ENCODE measurements around the gene SCGB1A1.
A peak's percentile ranks its signal among the peaks of the same experiment; 100 is the strongest.
"Not testable (repeated sequence)": the region's sequence is repeated elsewhere in the genome, so short reads cannot be mapped to it uniquely, and the experiment has no call there.

SCGB1A1 gene, protein sequence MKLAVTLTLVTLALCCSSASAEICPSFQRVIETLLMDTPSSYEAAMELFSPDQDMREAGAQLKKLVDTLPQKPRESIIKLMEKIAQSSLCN

DNA sequence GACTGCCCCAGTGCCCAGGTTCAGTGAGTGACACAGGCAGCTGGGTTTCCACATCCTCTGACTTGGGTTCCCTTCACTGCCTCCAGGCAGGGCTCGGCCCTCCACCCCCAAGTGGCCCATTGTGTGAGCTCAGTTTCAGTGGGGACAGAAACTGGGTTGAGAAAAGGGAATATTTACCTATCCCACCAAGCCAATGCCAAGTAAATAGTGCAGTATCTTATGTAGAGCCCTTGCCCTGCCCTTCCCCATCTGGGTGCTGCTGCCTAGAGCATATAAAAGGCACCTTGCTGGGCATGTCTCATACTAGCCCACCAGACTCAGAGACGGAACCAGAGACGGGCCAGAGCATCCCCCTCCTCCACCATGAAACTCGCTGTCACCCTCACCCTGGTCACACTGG lies at the start of gene SCGB1A1:
Gene SCGB1A1 (plus strand): TSS at position 301 of the 400 bp plus-strand sequence. CDS start 63 bp downstream, at position 364.
- no peak for DNase-seq

DNA sequence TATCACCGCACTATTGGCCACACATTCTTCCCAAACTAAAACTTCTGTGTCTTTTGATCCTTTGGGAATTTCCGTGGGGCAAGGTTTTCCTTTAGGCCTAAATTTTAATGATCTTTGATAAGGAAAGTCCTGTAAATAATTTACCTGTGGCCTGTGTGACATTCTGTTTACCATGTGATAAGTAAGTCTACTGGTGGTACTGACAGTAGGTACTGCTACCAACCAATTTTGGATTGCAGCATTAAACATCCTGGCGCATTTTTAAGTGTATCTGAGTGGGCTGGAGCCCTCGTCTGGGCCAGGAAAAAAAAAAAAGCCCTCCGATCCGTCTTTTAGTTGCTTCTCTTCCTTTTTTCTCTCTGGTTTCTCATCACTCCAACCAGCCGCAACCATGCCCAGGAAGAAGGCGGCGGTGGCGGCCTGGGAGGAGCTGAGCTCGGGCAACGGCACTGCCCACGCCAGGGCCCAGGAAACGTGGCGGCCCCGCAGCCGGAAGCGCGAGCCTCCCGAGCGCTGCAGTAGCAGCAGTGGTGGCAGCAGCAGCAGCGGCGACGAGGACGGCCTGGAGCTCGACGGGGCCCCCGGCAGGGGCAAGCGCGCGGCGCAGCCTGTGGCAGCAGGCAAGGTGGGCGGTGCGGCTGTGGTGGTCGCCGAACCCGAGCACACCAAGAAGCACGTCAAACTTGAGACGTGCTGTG lies 47.9 kb upstream of the SCGB1A1 start:
- DNase-seq = peak; percentile 46

DNA sequence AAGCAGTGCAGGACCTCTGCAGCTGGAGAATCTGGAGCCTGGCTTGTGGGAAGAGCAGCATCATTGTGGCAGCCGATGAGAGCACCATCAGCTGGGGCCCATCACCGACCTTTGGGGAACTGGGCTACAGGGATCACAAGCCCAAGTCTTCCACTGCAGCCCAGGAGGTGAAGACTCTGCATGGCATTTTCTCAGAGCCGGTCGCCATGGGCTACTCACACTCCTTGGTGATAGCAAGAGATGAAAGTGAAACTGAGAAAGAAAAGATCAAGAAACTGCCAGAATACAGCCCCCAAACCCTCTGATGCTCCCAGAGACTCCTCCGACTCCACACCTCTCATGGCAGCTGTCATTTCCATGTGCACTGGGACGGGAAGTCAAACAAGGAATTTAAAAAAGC lies 46.0 kb upstream of the SCGB1A1 start:
- no peak for DNase-seq

DNA sequence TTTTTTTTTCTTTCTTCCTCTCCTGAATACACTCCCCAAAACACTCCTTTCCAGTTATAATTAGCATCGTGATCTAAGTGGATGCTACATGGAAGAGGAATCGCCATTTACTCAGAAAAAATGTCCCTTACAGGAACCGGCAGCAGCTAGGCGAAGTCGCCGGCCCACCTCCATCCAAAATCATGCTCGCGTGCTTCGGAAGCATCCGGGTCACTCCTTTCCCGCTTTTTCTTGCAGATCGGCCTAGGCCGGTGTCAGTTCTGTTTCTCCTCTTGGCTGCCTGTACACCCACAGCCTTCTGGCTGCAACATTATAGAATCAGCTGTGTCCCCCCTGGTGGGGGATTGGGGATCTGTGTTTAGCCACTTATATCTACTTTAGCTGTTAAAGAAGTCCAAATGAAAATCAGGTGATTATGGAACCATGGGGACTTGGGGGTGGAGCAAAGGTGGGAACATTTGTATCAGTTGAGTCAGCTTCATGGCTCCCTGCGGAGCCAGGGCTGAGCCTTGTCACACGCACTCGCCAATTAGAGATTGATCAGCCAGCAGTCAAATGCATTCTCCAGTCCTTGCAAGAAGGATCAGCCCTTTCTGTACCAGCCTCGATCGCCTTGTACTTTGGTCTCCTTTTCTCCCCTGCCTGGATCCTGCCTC lies 45.2 kb upstream of the SCGB1A1 start:
- no peak for DNase-seq

DNA sequence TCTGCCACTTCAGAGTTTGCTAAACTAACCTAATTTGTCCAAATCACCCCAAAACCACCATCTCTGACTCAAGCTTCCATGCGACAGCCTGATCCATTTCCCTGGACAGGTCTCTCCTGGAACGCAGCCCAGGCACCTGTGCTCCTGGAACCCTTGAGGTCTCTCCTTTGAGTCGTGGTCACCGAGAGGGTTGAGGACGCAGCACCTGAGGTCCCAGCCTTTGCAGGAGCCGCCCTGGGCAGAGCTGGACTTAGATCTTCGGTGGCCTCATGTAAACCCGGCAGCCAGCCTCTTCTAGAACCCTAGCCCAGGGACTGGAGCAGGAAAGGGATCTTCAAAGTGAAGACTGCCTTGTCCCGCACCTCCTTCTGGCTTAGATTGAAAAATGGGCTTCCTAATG lies 44.0 kb upstream of the SCGB1A1 start:
- DNase-seq = no peak

DNA sequence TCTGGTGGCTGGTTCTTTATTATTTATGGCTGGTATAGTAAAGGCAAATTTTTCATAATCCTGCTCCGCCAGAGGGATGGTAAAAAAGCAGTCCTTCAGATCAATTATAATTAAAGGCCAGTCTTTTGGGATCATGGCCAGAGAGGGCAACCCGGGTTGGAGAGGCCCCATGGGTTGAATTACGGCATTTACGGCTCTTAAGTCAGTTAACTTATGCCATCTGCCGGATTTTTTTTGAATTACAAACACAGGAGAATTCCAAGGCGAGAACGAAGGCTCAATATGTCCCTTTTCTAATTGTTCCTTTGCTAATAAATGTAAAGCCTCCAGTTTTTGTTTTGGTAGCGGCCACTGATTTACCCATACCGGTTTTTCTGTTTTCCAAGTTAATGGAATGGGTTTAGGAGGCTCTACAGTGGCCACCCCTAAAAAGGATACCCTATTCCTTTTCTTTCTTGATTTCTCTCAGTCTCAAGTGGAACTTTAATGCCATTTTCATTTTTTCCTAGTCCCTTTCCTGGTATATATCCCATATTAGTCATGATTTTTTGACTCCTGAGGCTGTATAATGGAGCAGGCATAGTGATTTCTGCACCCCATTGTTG lies 40.3 kb upstream of the SCGB1A1 start:
- DNase-seq = not testable (repeated sequence)

DNA sequence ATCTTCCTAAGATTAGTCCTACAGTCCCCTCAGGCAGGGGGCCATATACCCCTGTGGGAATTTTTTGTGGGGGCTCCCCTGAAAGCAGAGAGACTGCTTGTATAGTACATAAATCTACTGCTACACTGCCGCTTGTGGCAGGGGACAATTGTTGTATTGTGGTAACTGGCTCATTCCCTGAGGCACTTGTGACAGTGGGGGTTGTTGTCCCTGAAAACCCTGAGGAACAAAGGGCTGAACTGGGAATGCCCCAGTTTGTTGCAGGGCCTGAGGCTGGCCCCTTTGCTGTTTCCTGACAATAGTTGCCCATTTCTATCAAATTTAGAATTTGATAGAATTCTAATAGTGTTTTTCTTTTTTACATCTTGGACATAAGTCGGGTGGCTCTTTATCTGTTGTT lies 39.2 kb upstream of the SCGB1A1 start:
- DNase-seq = not testable (repeated sequence)

DNA sequence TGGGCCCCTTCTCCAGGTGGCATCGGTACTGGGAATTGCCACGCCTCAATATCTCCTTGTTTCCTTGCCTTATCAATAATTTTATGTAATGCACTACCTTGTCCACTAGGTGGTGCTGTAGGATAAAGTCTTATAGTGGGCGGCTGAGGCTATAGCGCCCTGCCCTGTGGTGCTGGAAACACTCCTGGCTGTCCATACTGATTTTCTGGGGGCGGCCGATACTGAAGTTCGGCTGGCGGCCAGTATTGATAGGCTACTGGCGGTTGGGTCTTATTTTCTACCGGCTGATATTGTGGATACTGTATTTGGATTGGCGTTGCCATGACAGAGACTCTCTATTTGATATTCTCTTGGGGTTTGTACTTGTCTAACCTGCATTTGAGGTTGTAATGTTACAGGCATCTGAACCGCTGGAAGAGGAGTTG lies 38.0 kb upstream of the SCGB1A1 start:
- DNase-seq = peak; percentile 44

DNA sequence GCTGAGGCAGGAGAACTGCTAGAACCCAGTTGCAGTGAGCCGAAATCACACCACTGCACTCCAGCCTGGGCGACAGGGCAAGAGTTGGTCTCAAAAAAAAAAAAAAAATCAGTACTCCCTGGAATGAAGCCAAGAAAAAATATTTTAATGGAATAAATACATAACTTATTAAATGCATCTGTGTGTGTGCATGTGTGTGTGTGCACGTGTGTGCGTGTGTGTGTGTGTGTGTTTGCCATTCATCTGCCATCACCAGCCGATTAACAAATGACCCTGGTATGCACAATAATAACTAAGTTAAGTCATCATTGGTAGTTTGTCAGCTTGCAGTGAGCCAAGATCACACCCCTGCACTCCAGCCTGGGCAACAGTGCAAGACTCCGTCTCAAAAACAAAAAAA lies 35.0 kb upstream of the SCGB1A1 start:
- no peak for DNase-seq

DNA sequence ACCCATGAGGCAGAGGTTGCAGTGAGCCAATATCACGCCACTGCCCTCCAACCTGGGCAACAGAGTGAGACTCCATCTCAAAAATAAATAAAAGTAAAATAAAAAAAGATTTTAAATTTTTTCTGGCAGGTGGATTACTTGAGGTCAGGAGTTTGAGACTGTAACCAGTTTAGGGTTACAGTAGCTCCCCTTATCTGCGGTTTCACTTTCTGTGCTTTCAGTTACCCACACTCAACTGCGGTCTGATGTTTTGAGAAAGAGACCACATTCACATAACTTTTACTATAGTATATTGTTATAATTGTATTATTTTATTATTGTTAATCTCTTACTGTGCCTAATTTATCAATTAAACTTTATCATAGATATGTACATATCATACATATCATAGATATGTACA lies 32.8 kb upstream of the SCGB1A1 start:
- not testable (repeated sequence) for DNase-seq

DNA sequence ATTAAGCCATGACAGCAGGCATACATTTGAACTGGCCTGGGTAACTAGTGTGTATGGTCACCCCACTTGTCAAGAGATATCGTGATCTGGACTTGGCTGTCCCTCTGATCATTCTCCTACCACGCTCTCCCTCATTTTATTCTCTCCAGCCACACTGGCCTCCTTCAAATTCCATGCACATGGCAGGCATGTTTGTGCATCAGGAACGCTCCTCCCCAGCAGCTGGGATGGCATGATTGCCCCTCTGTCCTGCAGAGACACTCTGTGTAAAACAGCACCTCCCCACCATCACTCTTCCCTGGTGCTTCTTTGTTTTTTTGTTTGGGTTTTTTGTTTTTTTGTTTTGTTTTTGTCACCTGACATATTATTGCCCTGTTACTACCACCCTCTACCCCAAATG lies 31.5 kb upstream of the SCGB1A1 start:
- DNase-seq = no peak

DNA sequence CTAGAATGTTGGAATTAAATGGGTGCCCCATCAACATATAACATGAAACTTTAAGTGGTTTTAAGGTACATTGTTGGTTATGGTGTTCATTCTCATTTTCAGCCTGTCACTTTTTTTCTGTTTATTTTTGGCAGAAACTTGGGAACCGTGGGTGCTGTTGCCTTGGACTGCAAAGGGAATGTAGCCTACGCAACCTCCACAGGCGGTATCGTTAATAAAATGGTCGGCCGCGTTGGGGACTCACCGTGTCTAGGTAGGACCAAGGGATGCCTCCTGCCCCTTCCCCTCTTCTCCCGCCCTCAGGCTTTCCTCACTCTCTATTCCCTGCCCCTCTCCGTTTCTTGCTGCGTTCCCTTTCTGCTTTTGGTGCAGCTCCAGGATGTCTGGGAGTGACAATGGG lies 29.8 kb upstream of the SCGB1A1 start:
- no peak for DNase-seq

DNA sequence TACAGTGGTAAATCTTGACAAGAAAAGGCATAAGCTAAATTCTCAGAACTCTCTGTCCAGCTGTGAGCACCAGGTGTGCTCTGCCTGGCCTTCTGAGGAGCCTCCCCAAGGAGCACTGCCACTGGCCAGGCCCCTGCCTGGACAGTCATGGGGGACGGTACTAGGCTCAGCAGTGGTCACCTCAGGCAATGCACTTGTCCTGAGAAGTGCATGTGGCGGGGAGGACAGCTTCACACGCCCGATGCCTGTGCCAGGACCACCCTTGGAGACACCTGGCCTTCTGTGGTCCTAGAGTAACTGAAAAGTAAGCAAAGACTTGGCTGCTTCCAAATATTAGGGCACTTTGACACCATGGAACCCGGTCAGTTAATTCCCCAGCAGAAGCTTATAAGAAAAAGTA lies 28.6 kb upstream of the SCGB1A1 start:
- DNase-seq = no peak

DNA sequence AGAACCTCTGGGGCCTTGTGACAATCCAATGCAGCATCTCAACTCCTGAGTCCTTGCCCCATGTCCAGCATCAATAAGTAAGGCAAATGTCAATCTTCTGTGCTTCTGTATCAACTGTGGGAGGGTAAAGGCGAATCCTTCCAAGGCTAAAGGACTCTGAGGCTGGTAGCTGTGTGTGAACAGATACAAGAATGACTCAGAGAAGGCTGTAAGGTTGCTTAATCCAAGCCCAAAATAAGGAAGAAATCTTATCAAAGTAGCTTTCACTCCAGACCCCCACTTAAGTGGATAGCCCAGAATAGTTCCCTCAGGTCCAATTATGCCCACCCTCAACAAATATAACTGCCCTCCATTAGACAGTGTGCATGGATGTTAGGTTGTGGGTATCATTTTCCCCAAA lies 28.1 kb upstream of the SCGB1A1 start:
- DNase-seq = no peak

DNA sequence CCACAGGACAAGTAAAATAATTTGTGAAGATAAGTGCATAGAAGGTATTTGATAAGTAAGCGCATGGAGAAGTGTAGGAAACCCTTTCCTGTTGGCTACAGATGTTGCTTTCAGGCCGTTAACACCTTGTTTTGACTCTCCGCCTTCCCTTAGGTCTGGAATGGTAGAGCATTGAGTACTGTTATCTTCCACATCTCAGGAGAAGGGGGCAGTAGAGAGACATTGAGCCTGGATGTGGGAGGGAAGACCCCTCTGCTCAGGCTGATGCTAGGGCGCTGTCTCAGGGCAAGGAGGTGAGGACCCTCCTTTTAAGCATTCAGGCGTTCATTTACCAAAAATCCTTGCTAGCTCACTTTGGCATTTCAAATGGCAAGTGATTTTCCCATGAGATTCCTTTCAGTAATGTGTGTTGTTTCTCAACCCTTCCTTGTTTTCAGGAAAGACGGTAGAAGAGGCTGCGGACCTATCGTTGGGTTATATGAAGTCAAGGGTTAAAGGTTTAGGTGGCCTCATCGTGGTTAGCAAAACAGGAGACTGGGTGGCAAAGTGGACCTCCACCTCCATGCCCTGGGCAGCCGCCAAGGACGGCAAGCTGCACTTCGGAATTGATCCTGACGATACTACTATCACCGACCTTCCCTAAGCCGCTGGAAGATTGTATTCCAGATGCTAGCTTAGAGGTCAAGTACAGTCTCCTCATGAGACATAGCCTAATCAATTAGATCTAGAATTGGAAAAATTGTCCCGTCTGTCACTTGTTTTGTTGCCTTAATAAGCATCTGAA lies 27.0 kb upstream of the SCGB1A1 start:
- no peak for DNase-seq

DNA sequence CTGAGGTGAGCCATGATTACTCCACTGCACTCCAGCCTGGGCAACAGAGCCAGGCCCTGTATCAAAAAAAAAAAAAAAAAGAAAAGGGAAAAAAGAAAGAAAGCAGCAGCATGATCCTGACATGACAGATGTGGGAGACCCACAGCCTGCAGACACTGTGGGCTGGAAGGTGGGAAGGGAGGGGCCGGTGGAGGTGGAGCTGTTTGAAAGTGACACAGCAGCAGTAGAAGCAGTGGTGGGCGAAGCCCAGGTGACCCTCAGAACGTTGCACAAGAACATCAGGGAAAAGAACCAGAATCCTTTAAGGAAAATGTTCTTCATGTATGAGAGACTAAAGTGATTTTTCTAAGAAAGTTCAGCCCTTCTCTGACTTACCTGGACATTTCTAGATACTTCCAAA lies 26.3 kb upstream of the SCGB1A1 start:
- DNase-seq = no peak

DNA sequence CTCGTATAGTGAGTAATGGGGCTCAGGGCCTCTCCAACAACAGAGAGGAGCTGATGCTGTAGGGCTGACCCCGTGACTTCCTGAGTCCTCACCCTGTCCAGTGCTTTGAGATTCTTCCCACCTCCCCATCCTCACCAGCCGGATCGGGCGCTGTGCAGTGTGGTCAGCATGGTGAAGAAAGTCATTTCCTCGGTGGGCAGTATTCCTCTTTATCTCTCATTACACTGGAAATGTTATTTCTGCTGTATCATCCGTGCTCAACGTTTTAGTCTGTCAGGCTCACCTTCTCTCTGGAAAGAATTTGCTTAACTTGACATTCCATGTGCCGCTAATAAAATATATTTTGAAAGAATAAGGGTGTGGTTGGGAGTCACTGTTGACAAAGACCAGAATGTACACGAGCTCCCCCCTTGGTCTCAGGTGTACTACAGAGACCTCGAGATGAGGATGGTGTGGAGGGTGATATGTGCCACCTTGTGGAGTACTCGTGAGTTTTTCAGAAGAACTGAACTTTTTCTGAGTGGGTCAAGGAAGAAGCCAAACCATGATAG lies 25.7 kb upstream of the SCGB1A1 start:
- DNase-seq = no peak

DNA sequence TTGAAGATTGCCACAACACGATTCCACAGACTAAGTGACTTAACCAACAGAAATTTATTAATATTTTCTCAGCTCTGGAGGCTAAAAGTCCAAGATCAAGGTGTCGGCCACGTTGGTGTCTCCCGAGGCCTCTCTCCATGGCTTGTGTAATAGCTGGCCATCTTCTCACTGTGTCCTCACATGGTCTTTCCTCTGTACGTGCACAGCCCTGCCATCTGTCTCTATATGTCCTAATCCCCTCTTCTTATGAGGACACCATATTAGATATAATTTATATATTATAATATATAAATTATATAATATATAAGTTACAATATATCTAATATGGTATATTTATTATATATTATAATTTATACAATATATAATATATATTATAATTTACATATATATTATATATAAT lies 25.1 kb upstream of the SCGB1A1 start:
- DNase-seq = no peak

DNA sequence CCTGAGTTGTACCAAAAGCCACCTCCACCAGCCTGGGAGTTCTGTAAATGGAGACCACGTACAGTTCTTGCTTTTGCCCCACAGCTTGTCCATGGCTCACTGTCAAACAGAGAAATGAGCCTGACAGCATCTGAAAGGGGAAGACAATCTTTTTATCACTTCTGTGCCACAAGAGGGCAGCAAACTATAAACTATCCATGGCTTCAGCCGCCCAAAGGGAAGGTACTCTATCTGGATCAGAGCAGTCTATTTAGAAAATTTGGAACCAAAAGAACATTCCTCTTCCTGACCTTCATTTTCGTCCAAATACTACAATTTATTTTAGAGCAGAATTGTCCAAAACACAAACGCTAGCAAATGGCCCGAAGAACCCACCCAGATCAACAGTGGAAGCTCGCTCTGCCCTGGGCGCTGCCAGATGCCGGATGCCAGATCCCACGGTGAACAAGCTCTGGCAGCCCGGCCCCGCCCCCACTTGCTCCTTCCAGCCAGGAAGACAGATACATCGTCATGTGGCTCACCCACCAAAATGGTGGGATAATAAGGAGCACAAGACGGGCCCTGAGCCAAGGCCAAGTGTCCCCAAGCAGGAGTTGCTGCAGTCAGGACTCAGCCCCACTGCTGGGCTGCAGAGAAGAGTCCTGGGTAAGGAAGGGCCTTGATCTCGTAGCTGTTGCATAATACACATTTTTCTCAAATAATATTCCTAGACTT lies 23.9 kb upstream of the SCGB1A1 start:
- DNase-seq = no peak

DNA sequence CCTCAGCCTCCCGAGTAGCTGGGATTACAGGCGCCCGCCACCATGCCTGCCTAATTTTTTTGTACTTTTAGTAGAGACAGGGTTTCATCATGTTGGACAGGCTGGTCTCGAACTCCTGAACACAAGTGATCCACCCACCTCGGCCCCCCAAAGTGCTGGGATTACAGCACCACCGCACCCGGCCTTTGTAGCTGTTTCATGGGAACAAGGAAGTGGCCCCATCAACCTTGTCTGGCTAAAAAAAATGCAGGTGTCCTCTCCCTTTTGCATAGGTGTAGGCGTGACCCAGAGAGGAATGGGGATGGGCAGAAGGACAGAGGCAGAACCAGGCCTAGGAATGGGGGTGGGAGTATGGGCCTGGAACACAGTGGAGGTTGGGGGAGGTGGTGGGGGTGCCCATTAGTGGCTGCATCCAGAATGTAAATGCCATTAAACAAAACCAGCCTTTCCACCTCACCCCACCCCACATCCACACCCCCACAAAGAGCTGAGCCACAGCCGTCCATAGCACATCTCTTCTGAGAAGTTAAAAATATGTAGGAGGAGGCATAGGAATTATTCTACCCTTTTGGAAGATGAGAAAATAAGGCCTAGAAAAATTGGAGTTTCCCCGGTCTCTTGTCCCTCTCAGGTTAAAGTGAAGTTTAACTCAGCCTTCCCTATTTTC lies 22.8 kb upstream of the SCGB1A1 start:
- DNase-seq = no peak

Measured in activated CD4-positive, CD25-positive, alpha-beta regulatory T cell treated with anti-CD3 and anti-CD28 coated beads, Interleukin-2, amount 50 U/mL, for 72 hours (primary cell).